ENCODE data around the gene GALC. TPM values are rescaled to one million over a fixed set of nuclear protein-coding genes. Genes with fewer than 3 reads are reported as not detected.

GALC gene
- total RNA-seq, 1 experiment from 2014 or later = 10.7 TPM

DNA sequence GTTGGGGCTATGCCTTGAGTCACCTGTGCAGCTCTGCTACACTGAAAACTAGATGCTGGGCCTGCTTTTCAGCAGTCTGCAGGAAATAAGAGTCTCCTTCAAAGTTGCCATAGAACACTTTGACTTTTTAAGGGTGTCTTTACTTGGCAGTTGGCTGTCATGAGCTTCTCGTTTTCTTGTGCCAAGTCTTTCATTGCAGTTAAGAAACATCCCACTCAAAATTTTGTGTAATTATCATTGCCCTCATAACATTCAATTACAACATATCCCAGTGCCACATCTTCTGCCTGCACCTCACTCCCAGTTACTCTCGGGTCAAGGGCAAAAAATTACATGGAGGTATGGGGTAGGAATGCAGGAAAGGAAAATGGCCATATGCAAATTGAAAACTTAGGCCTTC is 41.1 kb upstream of the GALC start (continued):
- no peak for TF ChIP-seq MXD4 (CRISPR knock-in tag; IDR thresholded peaks at IDR 0.05; ENCODE audit: borderline replicate concordance)
- no peak for TF ChIP-seq ZNF317 (CRISPR knock-in tag; IDR thresholded peaks at IDR 0.05; ENCODE audit: borderline replicate concordance, low read depth)
- no peak for TF ChIP-seq ZNF396 (CRISPR knock-in tag; IDR thresholded peaks at IDR 0.05; ENCODE audit: borderline replicate concordance)
- no peak for TF ChIP-seq MYBL2 (CRISPR knock-in tag; IDR thresholded peaks at IDR 0.05)
- no peak for TF ChIP-seq ZNF263 (CRISPR knock-in tag; IDR thresholded peaks at IDR 0.05; ENCODE audit: low read depth)
- TF ChIP-seq HMGA2 (CRISPR knock-in tag; IDR thresholded peaks at IDR 0.05) = no peak
- TF ChIP-seq, protein P1, sequence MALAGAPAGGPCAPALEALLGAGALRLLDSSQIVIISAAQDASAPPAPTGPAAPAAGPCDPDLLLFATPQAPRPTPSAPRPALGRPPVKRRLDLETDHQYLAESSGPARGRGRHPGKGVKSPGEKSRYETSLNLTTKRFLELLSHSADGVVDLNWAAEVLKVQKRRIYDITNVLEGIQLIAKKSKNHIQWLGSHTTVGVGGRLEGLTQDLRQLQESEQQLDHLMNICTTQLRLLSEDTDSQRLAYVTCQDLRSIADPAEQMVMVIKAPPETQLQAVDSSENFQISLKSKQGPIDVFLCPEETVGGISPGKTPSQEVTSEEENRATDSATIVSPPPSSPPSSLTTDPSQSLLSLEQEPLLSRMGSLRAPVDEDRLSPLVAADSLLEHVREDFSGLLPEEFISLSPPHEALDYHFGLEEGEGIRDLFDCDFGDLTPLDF (CRISPR knock-in tag; IDR thresholded peaks at IDR 0.05) = no peak
- TF ChIP-seq, protein P2, sequence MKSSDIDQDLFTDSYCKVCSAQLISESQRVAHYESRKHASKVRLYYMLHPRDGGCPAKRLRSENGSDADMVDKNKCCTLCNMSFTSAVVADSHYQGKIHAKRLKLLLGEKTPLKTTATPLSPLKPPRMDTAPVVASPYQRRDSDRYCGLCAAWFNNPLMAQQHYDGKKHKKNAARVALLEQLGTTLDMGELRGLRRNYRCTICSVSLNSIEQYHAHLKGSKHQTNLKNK (CRISPR knock-in tag; IDR thresholded peaks at IDR 0.05) = no peak
- TF ChIP-seq, protein P3, sequence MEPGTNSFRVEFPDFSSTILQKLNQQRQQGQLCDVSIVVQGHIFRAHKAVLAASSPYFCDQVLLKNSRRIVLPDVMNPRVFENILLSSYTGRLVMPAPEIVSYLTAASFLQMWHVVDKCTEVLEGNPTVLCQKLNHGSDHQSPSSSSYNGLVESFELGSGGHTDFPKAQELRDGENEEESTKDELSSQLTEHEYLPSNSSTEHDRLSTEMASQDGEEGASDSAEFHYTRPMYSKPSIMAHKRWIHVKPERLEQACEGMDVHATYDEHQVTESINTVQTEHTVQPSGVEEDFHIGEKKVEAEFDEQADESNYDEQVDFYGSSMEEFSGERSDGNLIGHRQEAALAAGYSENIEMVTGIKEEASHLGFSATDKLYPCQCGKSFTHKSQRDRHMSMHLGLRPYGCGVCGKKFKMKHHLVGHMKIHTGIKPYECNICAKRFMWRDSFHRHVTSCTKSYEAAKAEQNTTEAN (CRISPR knock-in tag; IDR thresholded peaks at IDR 0.05) = no peak
- TF ChIP-seq, protein P4, sequence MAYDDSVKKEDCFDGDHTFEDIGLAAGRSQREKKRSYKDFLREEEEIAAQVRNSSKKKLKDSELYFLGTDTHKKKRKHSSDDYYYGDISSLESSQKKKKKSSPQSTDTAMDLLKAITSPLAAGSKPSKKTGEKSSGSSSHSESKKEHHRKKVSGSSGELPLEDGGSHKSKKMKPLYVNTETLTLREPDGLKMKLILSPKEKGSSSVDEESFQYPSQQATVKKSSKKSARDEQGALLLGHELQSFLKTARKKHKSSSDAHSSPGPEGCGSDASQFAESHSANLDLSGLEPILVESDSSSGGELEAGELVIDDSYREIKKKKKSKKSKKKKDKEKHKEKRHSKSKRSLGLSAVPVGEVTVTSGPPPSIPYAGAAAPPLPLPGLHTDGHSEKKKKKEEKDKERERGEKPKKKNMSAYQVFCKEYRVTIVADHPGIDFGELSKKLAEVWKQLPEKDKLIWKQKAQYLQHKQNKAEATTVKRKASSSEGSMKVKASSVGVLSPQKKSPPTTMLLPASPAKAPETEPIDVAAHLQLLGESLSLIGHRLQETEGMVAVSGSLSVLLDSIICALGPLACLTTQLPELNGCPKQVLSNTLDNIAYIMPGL (CRISPR knock-in tag; IDR thresholded peaks at IDR 0.05) = no peak
- no peak for TF ChIP-seq NFE2L1 (CRISPR knock-in tag; IDR thresholded peaks at IDR 0.05)
- TF ChIP-seq, protein P5, sequence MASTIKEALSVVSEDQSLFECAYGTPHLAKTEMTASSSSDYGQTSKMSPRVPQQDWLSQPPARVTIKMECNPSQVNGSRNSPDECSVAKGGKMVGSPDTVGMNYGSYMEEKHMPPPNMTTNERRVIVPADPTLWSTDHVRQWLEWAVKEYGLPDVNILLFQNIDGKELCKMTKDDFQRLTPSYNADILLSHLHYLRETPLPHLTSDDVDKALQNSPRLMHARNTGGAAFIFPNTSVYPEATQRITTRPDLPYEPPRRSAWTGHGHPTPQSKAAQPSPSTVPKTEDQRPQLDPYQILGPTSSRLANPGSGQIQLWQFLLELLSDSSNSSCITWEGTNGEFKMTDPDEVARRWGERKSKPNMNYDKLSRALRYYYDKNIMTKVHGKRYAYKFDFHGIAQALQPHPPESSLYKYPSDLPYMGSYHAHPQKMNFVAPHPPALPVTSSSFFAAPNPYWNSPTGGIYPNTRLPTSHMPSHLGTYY (CRISPR knock-in tag; IDR thresholded peaks at IDR 0.05) = no peak

DNA sequence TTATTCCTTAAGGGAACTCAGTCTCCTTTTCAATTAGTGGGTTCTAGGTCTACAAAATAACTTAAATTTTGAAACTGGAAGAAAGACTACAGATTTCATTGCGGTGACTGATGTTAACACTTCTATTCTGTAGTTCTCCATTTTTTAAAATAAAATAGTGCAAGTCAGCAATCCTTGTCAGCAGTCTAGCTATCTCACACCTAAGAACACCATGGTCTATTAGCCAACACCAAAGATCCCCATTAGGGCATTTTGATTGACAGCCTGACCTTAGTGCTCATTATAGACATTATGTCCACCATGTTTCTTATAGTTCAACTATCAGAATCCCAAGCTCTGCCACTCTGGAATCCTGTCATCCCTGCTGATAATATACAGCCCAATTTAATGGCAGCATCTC is 39.4 kb upstream of the GALC start:
- ATAC-seq = no peak
- TF ChIP-seq, protein P6, sequence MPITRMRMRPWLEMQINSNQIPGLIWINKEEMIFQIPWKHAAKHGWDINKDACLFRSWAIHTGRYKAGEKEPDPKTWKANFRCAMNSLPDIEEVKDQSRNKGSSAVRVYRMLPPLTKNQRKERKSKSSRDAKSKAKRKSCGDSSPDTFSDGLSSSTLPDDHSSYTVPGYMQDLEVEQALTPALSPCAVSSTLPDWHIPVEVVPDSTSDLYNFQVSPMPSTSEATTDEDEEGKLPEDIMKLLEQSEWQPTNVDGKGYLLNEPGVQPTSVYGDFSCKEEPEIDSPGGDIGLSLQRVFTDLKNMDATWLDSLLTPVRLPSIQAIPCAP (CRISPR knock-in tag; IDR thresholded peaks at IDR 0.05) = no peak
- no peak for TF ChIP-seq OVOL2 (CRISPR knock-in tag; IDR thresholded peaks at IDR 0.05; ENCODE audit: borderline replicate concordance)
- no peak for TF ChIP-seq GRHL2 (CRISPR knock-in tag; IDR thresholded peaks at IDR 0.05; ENCODE audit: insufficient replicate concordance, severe bottlenecking)
- TF ChIP-seq JAZF1 (CRISPR knock-in tag; IDR thresholded peaks at IDR 0.05) = no peak
- no peak for TF ChIP-seq MXD4 (CRISPR knock-in tag; IDR thresholded peaks at IDR 0.05; ENCODE audit: borderline replicate concordance)
- TF ChIP-seq ESRRA (CRISPR knock-in tag; IDR thresholded peaks at IDR 0.05; ENCODE audit: borderline replicate concordance) = no peak
- no peak for TF ChIP-seq TEAD4 (CRISPR knock-in tag; IDR thresholded peaks at IDR 0.05)
- TF ChIP-seq, protein P7, sequence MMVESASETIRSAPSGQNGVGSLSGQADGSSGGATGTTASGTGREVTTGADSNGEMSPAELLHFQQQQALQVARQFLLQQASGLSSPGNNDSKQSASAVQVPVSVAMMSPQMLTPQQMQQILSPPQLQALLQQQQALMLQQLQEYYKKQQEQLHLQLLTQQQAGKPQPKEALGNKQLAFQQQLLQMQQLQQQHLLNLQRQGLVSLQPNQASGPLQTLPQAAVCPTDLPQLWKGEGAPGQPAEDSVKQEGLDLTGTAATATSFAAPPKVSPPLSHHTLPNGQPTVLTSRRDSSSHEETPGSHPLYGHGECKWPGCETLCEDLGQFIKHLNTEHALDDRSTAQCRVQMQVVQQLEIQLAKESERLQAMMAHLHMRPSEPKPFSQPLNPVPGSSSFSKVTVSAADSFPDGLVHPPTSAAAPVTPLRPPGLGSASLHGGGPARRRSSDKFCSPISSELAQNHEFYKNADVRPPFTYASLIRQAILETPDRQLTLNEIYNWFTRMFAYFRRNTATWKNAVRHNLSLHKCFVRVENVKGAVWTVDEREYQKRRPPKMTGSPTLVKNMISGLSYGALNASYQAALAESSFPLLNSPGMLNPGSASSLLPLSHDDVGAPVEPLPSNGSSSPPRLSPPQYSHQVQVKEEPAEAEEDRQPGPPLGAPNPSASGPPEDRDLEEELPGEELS (CRISPR knock-in tag; IDR thresholded peaks at IDR 0.05) = no peak
- TF ChIP-seq, protein P8, sequence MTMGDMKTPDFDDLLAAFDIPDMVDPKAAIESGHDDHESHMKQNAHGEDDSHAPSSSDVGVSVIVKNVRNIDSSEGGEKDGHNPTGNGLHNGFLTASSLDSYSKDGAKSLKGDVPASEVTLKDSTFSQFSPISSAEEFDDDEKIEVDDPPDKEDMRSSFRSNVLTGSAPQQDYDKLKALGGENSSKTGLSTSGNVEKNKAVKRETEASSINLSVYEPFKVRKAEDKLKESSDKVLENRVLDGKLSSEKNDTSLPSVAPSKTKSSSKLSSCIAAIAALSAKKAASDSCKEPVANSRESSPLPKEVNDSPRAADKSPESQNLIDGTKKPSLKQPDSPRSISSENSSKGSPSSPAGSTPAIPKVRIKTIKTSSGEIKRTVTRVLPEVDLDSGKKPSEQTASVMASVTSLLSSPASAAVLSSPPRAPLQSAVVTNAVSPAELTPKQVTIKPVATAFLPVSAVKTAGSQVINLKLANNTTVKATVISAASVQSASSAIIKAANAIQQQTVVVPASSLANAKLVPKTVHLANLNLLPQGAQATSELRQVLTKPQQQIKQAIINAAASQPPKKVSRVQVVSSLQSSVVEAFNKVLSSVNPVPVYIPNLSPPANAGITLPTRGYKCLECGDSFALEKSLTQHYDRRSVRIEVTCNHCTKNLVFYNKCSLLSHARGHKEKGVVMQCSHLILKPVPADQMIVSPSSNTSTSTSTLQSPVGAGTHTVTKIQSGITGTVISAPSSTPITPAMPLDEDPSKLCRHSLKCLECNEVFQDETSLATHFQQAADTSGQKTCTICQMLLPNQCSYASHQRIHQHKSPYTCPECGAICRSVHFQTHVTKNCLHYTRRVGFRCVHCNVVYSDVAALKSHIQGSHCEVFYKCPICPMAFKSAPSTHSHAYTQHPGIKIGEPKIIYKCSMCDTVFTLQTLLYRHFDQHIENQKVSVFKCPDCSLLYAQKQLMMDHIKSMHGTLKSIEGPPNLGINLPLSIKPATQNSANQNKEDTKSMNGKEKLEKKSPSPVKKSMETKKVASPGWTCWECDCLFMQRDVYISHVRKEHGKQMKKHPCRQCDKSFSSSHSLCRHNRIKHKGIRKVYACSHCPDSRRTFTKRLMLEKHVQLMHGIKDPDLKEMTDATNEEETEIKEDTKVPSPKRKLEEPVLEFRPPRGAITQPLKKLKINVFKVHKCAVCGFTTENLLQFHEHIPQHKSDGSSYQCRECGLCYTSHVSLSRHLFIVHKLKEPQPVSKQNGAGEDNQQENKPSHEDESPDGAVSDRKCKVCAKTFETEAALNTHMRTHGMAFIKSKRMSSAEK (CRISPR knock-in tag; IDR thresholded peaks at IDR 0.05; ENCODE audit: borderline replicate concordance) = no peak
- TF ChIP-seq, protein P5 (CRISPR knock-in tag; IDR thresholded peaks at IDR 0.05) = no peak
- no peak for TF ChIP-seq CREB1 (CRISPR knock-in tag; IDR thresholded peaks at IDR 0.05)

More for the DNA sequence above, 39.4 kb upstream of the GALC start:
- H3K9me3 Mint-ChIP-seq = peaks cover 5% of the 10 kb centered on the region
- H3K4me3 Mint-ChIP-seq = no peak overlapping the region
- ChIA-PET POLR2A (no interaction called here), CTCF (no interaction called here)
- no peaks in the 10 kb centered on the region for H3K27me3 Mint-ChIP-seq (ENCODE audit: low read depth)
- no peak for DNase-seq (ENCODE audit: low spot score)
- H3K36me3 Mint-ChIP-seq = no peaks in the 10 kb centered on the region
- H3K27ac Mint-ChIP-seq = no peak overlapping the region
- H3K4me1 Mint-ChIP-seq = peaks cover 19% of the 10 kb centered on the region

All from WTC11 (cell line).